ENCODE measurements around the gene RBM12.

RBM12 gene

DNA sequence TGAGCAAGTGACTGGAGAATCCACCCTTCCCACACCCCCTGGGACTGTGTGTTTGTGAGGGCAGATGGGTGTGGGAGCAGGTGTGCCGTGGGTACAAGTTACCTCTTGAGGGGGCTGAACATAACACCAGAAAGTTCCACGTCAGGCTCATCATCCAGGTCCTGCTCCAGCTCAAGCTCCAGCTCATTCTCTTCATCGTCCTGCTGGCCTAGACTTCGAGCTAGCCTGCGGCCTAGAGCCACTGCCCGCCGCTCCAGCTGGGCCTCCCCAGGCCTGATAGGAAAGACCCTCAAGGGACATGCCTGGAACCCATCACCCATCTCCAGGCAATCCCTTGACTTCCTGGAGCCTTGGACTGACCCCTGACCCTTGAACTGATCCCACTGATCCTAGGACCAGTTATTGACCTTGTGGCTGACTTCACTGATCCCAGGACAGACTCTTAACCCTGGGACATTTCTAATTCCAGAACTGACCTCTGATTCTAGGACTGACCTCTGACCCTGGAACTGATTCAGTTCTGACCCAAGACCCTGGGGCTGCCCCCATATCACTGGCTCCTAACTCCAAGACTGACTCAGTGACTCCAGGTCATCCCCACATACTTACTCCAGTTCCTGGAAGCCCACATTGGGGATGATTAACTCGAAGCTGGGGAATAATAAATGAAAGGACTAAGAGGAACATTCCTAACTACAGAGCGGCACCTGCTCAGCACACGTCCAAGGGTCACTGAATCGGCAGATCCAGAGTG is 60.8 kb downstream of the RBM12 start:
- no peak for DNase-seq (ENCODE audit: low read depth)
- TF ChIP-seq, protein P1, sequence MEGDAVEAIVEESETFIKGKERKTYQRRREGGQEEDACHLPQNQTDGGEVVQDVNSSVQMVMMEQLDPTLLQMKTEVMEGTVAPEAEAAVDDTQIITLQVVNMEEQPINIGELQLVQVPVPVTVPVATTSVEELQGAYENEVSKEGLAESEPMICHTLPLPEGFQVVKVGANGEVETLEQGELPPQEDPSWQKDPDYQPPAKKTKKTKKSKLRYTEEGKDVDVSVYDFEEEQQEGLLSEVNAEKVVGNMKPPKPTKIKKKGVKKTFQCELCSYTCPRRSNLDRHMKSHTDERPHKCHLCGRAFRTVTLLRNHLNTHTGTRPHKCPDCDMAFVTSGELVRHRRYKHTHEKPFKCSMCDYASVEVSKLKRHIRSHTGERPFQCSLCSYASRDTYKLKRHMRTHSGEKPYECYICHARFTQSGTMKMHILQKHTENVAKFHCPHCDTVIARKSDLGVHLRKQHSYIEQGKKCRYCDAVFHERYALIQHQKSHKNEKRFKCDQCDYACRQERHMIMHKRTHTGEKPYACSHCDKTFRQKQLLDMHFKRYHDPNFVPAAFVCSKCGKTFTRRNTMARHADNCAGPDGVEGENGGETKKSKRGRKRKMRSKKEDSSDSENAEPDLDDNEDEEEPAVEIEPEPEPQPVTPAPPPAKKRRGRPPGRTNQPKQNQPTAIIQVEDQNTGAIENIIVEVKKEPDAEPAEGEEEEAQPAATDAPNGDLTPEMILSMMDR (IDR thresholded peaks at IDR 0.05; ENCODE audit: insufficient read depth, low read depth, low read length, missing control alignments) = no peak
- no peak overlapping the region for H3K4me3 ChIP-seq (ENCODE audit: low read depth, low read length)

DNA sequence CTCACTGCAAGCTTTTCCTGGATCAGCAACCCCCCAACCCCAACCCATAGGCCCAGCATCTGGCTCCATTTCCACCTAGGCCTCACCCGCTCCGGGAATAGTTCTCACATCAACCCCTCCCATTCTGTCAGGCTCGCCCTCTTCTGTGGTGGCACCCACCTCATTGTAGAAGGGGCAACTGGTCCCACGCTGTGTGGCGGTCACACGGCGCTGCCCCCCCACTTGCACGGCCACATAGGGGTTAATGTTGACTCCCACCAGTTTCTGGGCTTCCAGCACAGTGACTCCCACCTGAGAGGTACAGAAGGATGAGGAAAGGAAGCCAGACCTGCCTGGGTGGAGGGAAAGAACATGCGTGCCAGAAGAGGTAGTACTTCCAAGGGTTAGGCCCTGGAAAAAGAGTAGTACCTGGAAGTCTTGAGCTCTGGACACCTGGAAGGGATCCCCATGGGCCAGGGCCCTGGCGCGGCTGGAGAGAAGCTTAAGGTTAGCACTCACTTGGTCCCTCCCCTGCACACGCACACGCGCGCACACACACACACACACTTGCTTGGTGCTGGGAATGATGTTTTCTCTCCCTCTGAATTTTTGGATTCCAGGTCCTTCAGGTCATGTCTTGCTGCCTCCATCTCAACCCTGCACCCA is 61.7 kb downstream of the RBM12 start:
- TF ChIP-seq, protein P1 (IDR thresholded peaks at IDR 0.05; ENCODE audit: insufficient read depth, low read depth, low read length, missing control alignments) = no peak
- no peak overlapping the region for H3K4me3 ChIP-seq (ENCODE audit: low read depth, low read length)
- no peak for DNase-seq (ENCODE audit: low read depth)

DNA sequence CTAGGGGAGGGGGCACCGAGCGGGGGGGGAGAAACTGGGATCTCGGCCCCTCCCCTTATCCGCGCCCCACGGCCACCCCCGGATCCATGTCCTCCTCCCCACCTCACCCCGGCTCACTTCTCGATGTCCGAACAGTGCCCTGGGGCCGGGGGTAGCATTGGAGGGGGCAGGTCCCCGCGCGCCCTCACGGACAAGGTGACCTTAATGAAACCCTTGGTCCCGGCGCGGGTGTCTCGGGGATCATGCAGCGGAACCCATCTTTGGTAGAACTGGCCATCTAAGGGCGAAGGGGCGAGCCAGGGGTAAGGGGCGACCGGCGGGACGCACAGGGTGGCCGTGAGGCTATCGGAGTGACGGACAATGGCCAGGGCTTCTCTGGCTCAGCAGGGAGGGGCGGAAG is 62.7 kb downstream of the RBM12 start:
- DNase-seq (ENCODE audit: low read depth) = no peak
- H3K4me3 ChIP-seq (ENCODE audit: low read depth, low read length) = peak overlapping the region; percentile 32; the same call in 1 of the 2 replicates

DNA sequence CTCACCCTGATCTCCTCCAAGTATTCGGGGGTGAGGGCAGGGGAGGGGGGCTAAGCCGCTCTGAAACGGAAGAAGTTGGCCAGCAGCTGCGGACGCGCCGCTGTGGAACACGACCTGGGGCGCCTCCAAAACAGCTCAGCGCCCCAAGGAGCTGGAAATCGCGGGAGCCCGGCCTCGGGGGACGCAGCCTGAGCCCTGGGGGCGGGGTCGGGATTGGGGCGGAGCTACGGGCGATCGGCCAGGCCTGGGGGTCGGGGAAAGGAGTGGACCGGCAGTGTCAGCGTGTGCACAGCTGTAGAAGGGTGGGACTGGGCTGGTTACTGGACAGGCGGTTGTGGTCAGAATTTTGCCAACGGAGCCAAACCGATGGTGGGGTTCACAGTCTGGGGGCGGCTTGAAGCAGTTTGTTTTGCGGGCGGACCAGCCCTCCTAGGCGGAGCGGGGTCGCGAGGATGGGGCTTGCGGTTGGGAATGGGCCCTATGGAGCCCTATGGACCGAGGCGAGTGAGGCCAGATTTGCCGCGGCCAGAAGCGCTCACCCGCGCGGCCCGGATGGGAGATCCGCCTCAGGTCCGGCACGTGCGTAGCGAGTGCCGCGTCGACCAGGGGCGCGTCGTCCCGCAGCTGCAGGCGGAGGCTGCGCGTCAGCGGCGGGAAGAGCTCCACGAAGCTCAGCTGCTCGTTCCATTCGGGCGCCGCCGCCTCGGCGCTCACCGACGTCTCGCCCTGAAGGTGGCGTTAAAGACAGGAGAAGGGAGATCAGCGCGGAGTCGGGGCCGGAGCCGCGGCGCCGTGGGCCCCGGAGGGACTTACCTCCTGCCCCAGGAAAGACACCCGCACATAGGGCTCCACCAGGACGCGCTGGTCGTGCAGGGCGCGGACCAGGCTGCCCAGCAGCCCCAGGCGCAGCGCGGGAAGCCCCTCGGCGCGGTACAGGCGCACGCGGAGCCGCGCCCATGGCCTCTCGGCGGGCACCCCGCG is 63.4 kb downstream of the RBM12 start:
- TF ChIP-seq, protein P1 (IDR thresholded peaks at IDR 0.05; ENCODE audit: insufficient read depth, low read depth, low read length, missing control alignments) = peak; percentile 45
- peak; percentile 84 for DNase-seq (ENCODE audit: low read depth)
- H3K4me3 ChIP-seq (ENCODE audit: low read depth, low read length) = peak overlapping the region; percentile 32

More for the DNA sequence above, 62.7 kb downstream of the RBM12 start:
- TF ChIP-seq, protein P1 (IDR thresholded peaks at IDR 0.05; ENCODE audit: insufficient read depth, low read depth, low read length, missing control alignments) = no peak

DNA sequence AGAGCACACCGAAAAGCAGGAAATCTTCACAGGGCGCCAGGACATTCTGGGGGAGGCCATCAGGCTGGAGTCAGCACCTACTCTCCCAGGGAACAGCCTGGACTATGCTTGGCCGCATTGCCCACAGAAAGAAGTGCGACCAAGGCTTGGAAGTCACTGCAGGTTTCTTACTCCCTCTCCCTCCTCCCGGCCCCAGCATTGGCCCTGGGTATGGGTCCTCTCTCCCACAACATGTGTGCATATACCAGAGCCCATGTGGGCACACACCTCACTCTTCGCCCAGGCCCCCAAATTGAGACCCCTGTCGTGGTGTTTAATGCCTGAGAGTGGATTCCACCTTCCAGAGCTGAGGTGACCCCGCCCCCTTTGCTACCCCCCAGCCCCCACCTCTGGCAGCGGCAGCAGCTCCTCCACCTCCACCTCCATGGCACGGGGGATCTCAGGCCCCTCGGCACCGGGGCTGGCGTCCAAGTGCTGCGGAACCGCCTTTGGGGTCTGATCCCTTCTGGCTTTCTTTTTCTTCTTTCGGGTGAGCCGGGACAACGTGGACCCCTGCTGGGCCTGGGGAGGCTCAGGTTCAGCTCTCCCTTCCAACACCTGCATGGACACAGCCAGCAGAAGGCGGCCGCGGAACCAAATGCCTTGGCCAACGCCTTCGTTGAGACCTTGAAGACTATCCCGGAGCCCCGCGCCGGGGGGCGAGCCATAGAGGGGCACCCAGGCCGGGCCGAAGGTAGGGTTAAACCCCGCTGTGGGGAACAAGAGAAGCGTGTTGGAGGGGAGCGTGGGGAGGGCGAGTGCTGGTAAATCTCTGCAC is 64.3 kb downstream of the RBM12 start:
- DNase-seq (ENCODE audit: low read depth) = no peak
- TF ChIP-seq, protein P1 (IDR thresholded peaks at IDR 0.05; ENCODE audit: insufficient read depth, low read depth, low read length, missing control alignments) = no peak
- H3K4me3 ChIP-seq (ENCODE audit: low read depth, low read length) = no peak overlapping the region; the same call in 1 of the 2 replicates

DNA sequence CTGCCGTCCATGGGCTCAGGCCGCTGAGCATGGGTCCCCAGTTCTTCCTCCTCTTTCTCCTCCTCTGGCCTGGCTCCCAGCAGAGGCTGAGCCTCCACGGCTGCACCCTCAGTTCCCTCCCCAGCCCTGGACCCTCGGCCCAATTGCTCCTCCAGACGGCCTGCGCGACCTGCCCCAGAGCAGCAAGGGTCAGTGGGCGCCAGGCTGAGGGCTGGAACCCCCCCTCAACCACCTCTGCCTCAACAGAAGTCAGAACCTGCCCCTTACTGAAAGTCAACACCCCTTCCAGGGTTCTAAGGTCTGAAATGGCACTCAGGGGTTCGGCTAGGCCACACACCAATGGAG is 65.0 kb downstream of the RBM12 start:
- TF ChIP-seq, protein P1 (IDR thresholded peaks at IDR 0.05; ENCODE audit: insufficient read depth, low read depth, low read length, missing control alignments) = no peak
- no peak for DNase-seq (ENCODE audit: low read depth)
- H3K4me3 ChIP-seq (ENCODE audit: low read depth, low read length) = no peak overlapping the region

Data from GM12865 (cell line).